Liver (tissue), 9 donors: Measurements from ENCODE around the gene NCAPG2. TPM values are rescaled to one million over a fixed set of nuclear protein-coding genes. Genes with fewer than 3 reads are reported as not detected.

Experiments used
- DNase-seq: peaks from one replicate; pipeline ENCODE4 v3.0.0-alpha.2; 2017; ENCODE audit warnings: low spot score
- H3K27ac ChIP-seq, 2 donors: one replicate each; pipeline ENCODE4 v1.7.0; 2013; ENCODE audit warnings: inconsistent platforms in 2 of 2, low read length in 2 of 2, control low read depth in 1 of 2, low read depth in 1 of 2, mild to moderate bottlenecking in 1 of 2
- H3K27me3 ChIP-seq, 4 donors: one replicate each; pipeline versions ENCODE4 v1.6.1 to v1.7.0; 2013; ENCODE audit warnings: low read length in 3 of 4, inconsistent platforms in 1 of 4, mild to moderate bottlenecking in 1 of 4, moderate library complexity in 1 of 4; ENCODE audit not compliant: control insufficient read depth in 4 of 4, insufficient read depth in 4 of 4
- H3K36me3 ChIP-seq, 4 donors: one replicate each; pipeline versions ENCODE4 v1.6.1 to v1.7.0; 2013; ENCODE audit warnings: low read length in 3 of 4, mild to moderate bottlenecking in 3 of 4, low read depth in 1 of 4, moderate library complexity in 1 of 4; ENCODE audit not compliant: control insufficient read depth in 4 of 4, insufficient read depth in 3 of 4
- H3K4me1 ChIP-seq, 4 donors: one replicate each; pipeline versions ENCODE4 v1.6.1 to v1.7.0; 2013; ENCODE audit warnings: low read length in 3 of 4, mild to moderate bottlenecking in 3 of 4, moderate library complexity in 1 of 4; ENCODE audit not compliant: control insufficient read depth in 4 of 4, insufficient read depth in 4 of 4
- H3K4me3 ChIP-seq, 3 donors: one replicate each; pipeline versions ENCODE4 v1.6.1 to v1.7.0; 2013; ENCODE audit warnings: low read length in 3 of 3, control low read depth in 1 of 3, low read depth in 1 of 3, mild to moderate bottlenecking in 1 of 3
- H3K9ac ChIP-seq, 2 donors: one replicate each; pipeline ENCODE4 v1.7.0; 2013; ENCODE audit warnings: low read length in 2 of 2, mild to moderate bottlenecking in 2 of 2, moderate library complexity in 2 of 2, control low read depth in 1 of 2, low read depth in 1 of 2
- H3K9me3 ChIP-seq, 4 donors: one replicate each; pipeline versions ENCODE4 v1.6.1 to v1.7.0; 2013; ENCODE audit warnings: low read length in 3 of 4; ENCODE audit not compliant: control insufficient read depth in 4 of 4
- ATF3 ChIP-seq: IDR thresholded peaks from 2 replicates; pipeline ENCODE4 v1.6.1; 2016; ENCODE audit warnings: antibody characterized with exemption
- CTCF ChIP-seq: fragments of 150-350 bp; IDR thresholded peaks from 2 replicates; pipeline ENCODE4 v1.5.1; 2017; ENCODE audit warnings: improper control_type of control experiment, low read depth, low read length; ENCODE audit not compliant: missing input control
- EGR1 ChIP-seq, 2 donors: IDR thresholded peaks; 2 replicates each; pipeline ENCODE4 v1.6.1; 2016 to 2018; ENCODE audit warnings: antibody characterized with exemption in 2 of 2, low read depth in 2 of 2
- FOXA1 ChIP-seq: IDR thresholded peaks from 2 replicates; pipeline ENCODE4 v1.6.1; 2016; ENCODE audit warnings: antibody characterized with exemption
- FOXA2 ChIP-seq: IDR thresholded peaks from 2 replicates; pipeline ENCODE4 v1.6.1; 2016; ENCODE audit warnings: antibody characterized with exemption
- HNF4A ChIP-seq, 2 donors: conservative IDR thresholded peaks; 2 replicates each; pipeline ENCODE4 v1.6.1; 2016; ENCODE audit warnings: antibody characterized with exemption in 2 of 2, mild to moderate bottlenecking in 2 of 2
- HNF4G ChIP-seq: IDR thresholded peaks from 2 replicates; pipeline ENCODE4 v1.6.1; 2016; ENCODE audit warnings: antibody characterized with exemption
- JUND ChIP-seq, 2 donors: IDR thresholded peaks; 2 replicates each; pipeline ENCODE4 v1.6.1; 2016; ENCODE audit warnings: antibody characterized with exemption in 2 of 2
- MAX ChIP-seq: IDR thresholded peaks from 2 replicates; pipeline ENCODE4 v1.6.1; 2016; ENCODE audit warnings: antibody characterized with exemption
- NR2F2 ChIP-seq: IDR thresholded peaks from 2 replicates; pipeline ENCODE4 v1.6.1; 2016; ENCODE audit warnings: antibody characterized with exemption
- RAD21 ChIP-seq, 2 donors: IDR thresholded peaks; 2 replicates each; pipeline ENCODE4 v1.6.1; 2016; ENCODE audit warnings: antibody characterized with exemption in 2 of 2, mild to moderate bottlenecking in 2 of 2
- REST ChIP-seq: IDR thresholded peaks from 2 replicates; pipeline ENCODE4 v1.6.1; 2016; ENCODE audit warnings: antibody characterized with exemption, mild to moderate bottlenecking
- RXRA ChIP-seq, 2 donors: IDR thresholded peaks; 2 replicates each; pipeline ENCODE4 v1.6.1; 2017 to 2018; ENCODE audit warnings: antibody characterized with exemption in 2 of 2, mild to moderate bottlenecking in 1 of 2
- SP1 ChIP-seq: IDR thresholded peaks from 2 replicates; pipeline ENCODE4 v1.6.1; 2018; ENCODE audit warnings: antibody characterized with exemption, mild to moderate bottlenecking
- TAF1 ChIP-seq: conservative IDR thresholded peaks from 2 replicates; pipeline ENCODE4 v1.6.1; 2016; ENCODE audit warnings: antibody characterized with exemption, mild to moderate bottlenecking
- YY1 ChIP-seq: IDR thresholded peaks from 2 replicates; pipeline ENCODE4 v1.6.1; 2016; ENCODE audit warnings: antibody characterized with exemption, mild to moderate bottlenecking
- ZBTB33 ChIP-seq: IDR thresholded peaks from 2 replicates; pipeline ENCODE4 v1.6.1; 2016; ENCODE audit warnings: antibody characterized with exemption
- WGBS: extraction: QIAGEN DNeasy Blood & Tissue Kit; methylation state at CpG from one replicate; pipeline ENCODE4 v1.1.7; 2013; 5-methylcytosine and 5-hydroxymethylcytosine counted together
- polyA plus RNA-seq, 2 donors: library from polyadenylated mRNA; stranded (reverse) in 1 of 2; unstranded in 1 of 2; fragments of 200-250 nt in 1 of 2; fragments of >200 nt in 1 of 2; fragmentation: Nextera tagmentation in 1 of 2; extraction: Ambion mirVana in 1 of 2; gene quantifications; one replicate each; pipeline versions ENCODE4 v1.2.1 to v1.2.3, GENCODE V29; 2013 to 2015
- total RNA-seq, 2 donors: library from RNA; depleted of rRNA; stranded (reverse); fragments of >200 nt; gene quantifications; one replicate each; pipeline ENCODE4 v1.2.3, GENCODE V29; 2014
- donor health status: healthy.
- donor health status: healthy.
- donor health status: healthy.
- donor health status: healthy.
- donor health status: healthy.

NCAPG2 gene
- total and polyA plus RNA-seq, 4 donors, result 0.89 to 37.4 (median 3.7) TPM

GRCh38 chr7:158723266-158723665, 18.7 kb upstream of the NCAPG2 start:
- no peaks in the 10 kb centered on the region for H3K36me3 ChIP-seq
- TF ChIP-seq FOXA1, result no peak
- no peak for TF ChIP-seq ATF3
- TF ChIP-seq ZBTB33, result no peak
- no peak for TF ChIP-seq REST
- no peak for TF ChIP-seq MAX
- TF ChIP-seq JUND (IDR thresholded peaks at IDR 0.05), result no peak
- no peak for TF ChIP-seq SP1
- no peak for TF ChIP-seq FOXA2
- no peak for TF ChIP-seq HNF4A (conservative IDR thresholded peaks at IDR 0.05)
- no peak for TF ChIP-seq TAF1
- TF ChIP-seq RAD21 (IDR thresholded peaks at IDR 0.05), result no peak
- no peak for TF ChIP-seq RXRA (IDR thresholded peaks at IDR 0.05)
- no peak for TF ChIP-seq NR2F2
- no peak for TF ChIP-seq EGR1 (IDR thresholded peaks at IDR 0.05; ENCODE audit: low read depth in 2 of 2)
- no peak for TF ChIP-seq CTCF
- no peak for TF ChIP-seq HNF4G
- no peak for TF ChIP-seq YY1
- WGBS, result 91% methylated on average over 13 of the region's 13 CpGs
- H3K27me3 ChIP-seq, result no peaks in the 10 kb centered on the region
- H3K4me3 ChIP-seq, result no peak overlapping the region
- H3K4me1 ChIP-seq, result no peaks in the 10 kb centered on the region
- no peak overlapping the region for H3K9ac ChIP-seq
- no peaks in the 10 kb centered on the region for H3K9me3 ChIP-seq
- no peak for DNase-seq
- no peak overlapping the region for H3K27ac ChIP-seq
